BLaER1 treated with 17β-estradiol and CSF1 and Interleukin-3, amounts not matched to agents 10 nM and 100 nM (cell line): ENCODE data around the gene TNS4.
"Not testable (repeated sequence)": the region's sequence is repeated elsewhere in the genome, so short reads cannot be mapped to it uniquely, and the experiment has no call there.

ENCODE experiments used
- H3K27ac ChIP-seq, 11 experiments: shearing (Covaris generic); formaldehyde crosslinking; 2 replicates each; pipeline ENCODE4 v1.8.1; 2022
- H3K27me3 ChIP-seq, 11 experiments: shearing (Covaris generic); formaldehyde crosslinking; 2 replicates each; pipeline ENCODE4 v1.8.1; 2022
- H3K36me3 ChIP-seq, 11 experiments: shearing (Covaris generic); formaldehyde crosslinking; 2 replicates each; pipeline ENCODE4 v1.8.1; 2022
- H3K4me1 ChIP-seq, 10 experiments: shearing (Covaris generic); formaldehyde crosslinking; 2 replicates each; pipeline ENCODE4 v1.8.1; 2022
- H3K4me2 ChIP-seq, 11 experiments: shearing (Covaris generic); formaldehyde crosslinking; 2 replicates each; pipeline ENCODE4 v1.8.1; 2022
- H3K4me3 ChIP-seq, 10 experiments: shearing (Covaris generic); formaldehyde crosslinking; 2 replicates each; pipeline ENCODE4 v1.8.1; 2022
- H3K9ac ChIP-seq, 11 experiments: shearing (Covaris generic); formaldehyde crosslinking; 2 replicates each; pipeline ENCODE4 v1.8.1; 2022
- H3K9me3 ChIP-seq, 11 experiments: shearing (Covaris generic); formaldehyde crosslinking; replicated peaks in 1 of 11; 2 replicates each; pipeline ENCODE4 v1.8.1; 2022
- H4K20me1 ChIP-seq, 11 experiments: shearing (Covaris generic); formaldehyde crosslinking; 2 replicates each; pipeline ENCODE4 v1.8.1; 2022
- Cebpa-rat ChIP-seq, 11 experiments: shearing (Covaris generic); IDR thresholded peaks; 2 replicates each; pipeline ENCODE4 v1.8.1; 2022

Gene TNS4, protein sequence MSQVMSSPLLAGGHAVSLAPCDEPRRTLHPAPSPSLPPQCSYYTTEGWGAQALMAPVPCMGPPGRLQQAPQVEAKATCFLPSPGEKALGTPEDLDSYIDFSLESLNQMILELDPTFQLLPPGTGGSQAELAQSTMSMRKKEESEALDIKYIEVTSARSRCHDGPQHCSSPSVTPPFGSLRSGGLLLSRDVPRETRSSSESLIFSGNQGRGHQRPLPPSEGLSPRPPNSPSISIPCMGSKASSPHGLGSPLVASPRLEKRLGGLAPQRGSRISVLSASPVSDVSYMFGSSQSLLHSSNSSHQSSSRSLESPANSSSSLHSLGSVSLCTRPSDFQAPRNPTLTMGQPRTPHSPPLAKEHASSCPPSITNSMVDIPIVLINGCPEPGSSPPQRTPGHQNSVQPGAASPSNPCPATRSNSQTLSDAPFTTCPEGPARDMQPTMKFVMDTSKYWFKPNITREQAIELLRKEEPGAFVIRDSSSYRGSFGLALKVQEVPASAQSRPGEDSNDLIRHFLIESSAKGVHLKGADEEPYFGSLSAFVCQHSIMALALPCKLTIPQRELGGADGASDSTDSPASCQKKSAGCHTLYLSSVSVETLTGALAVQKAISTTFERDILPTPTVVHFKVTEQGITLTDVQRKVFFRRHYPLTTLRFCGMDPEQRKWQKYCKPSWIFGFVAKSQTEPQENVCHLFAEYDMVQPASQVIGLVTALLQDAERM

DNA sequence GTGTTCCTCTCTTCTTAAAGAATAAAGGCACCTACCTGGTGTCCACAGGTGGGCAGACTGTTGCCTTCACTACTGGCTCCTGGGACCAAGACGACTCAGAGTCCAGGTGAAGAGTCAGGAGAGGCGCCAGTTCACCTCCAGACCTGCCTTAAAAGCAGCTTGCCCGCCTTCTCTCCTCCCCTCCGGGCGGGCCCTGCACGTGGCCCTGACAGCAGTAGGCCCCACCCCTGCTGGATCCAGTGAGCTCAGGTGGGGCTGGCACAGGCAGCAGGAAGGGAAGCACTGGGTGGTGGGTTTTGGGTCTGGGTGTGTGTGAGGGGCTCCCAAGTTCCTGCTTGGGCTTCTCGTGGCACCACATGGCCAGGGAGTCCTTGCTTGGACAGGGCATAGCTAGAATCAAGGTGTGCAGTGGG is at the start of gene TNS4:
Gene TNS4 (minus strand): TSS at position 125 of the 413 bp plus-strand sequence. CDS start 5,198 bp downstream, outside the sequence.
- H3K4me1 ChIP-seq: peaks cover 6 to 58% (median 41%) of the 10 kb centered on the region in 10 experiments; a peak in 19 of 20 replicates
- no peak within 1 kb of the TSS for H3K4me3 ChIP-seq
- peak within 1 kb of the TSS in 9 of 11 experiments; percentile 14 to 73 (median 53); a peak in 14 of 22 replicates for H3K4me2 ChIP-seq
- no peak for TF ChIP-seq Cebpa-rat (IDR thresholded peaks at IDR 0.05)
- no peak within 1 kb of the TSS for H3K9ac ChIP-seq
- no peaks in the 10 kb centered on the region for H4K20me1 ChIP-seq
- H3K9me3 ChIP-seq: no peaks in the 10 kb centered on the region
- peak within 1 kb of the TSS in 1 of 11 experiments; percentile 33; a peak in 1 of 22 replicates for H3K27ac ChIP-seq
- peaks cover 0 to 17% (median 7%) of the 10 kb centered on the region in 11 experiments; a peak in 13 of 22 replicates for H3K27me3 ChIP-seq
- H3K36me3 ChIP-seq: no peaks in the 10 kb centered on the region

DNA sequence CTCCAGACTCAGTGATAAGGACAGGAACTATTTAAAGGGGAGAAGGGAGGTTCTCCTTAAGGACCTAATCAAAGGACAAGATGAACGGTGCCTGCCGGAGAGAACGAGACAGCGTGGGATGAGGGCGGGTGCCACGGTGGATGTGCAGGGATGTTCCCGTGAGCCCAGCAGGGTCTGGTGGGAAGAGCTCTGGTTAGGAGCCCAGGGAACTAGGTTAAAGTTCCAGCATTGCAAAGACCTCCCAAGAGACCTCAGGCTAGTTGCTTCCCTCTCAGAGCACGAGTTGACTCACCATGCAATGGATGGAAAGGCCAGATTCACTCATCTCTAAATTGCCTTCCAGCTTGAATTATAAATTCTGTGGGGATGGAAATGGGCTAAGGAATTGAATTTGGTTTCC is 49.2 kb upstream of the TNS4 start:
- no peaks in the 10 kb centered on the region for H3K9me3 ChIP-seq
- H3K36me3 ChIP-seq: no peaks in the 10 kb centered on the region
- peak in 1 of 11 experiments; percentile 62; a peak in 1 of 22 replicates for TF ChIP-seq Cebpa-rat (IDR thresholded peaks at IDR 0.05)
- peaks cover 87 to 97% (median 95%) of the 10 kb centered on the region in 10 experiments for H3K4me1 ChIP-seq
- H3K4me2 ChIP-seq: peak overlapping the region; percentile 89 to 99 (median 95)
- H3K27me3 ChIP-seq: no peaks in the 10 kb centered on the region
- H3K4me3 ChIP-seq: no peak overlapping the region
- peak overlapping the region in 5 of 11 experiments; percentile 9 to 83 (median 69); a peak in 7 of 22 replicates for H3K9ac ChIP-seq
- peak overlapping the region in 8 of 11 experiments; percentile 44 to 99 (median 96); a peak in 13 of 22 replicates for H3K27ac ChIP-seq
- no peaks in the 10 kb centered on the region for H4K20me1 ChIP-seq

DNA sequence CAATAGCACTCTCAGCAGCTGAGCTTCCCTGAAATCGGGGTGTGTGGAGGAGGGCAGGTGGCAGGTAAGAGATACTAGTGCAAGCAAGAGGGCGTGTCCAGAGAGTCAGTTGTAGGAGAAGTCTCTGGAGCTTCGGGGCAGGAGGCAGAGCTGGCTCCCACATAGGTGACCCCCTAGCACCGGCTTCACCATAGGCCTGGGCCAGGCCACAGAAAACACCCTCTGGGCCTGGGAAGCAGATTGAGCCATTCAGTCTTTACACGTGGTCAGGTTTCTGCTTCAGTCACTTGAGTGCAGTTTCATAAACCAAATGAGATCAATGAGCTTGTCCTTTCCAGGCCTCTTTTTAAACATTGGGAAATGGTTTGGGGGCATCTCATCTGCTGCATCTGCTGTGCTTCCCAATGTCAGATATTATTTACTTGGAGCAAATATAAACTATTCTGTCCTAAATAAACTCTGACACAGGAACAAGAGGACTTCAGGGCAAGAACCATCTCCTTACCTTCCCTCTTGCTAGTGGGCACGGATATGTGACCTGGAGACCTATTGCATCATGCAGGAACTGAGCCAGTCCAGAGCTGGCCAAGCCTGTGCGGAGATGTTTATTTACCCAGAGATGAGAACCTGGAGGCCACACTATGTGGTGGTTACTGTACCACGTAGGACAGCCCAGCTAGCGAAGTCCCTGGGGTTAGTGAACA is 47.7 kb upstream of the TNS4 start:
- Histone ChIP-seq H3K27me3 (no peaks in the 10 kb centered on the region), H3K4me2 (peak overlapping the region; percentile 89 to 99 (median 95)), H3K9ac (peak overlapping the region in 10 of 11 experiments; percentile 30 to 83 (median 68); a peak in 19 of 22 replicates), H3K4me1 (peaks cover 72 to 92% (median 87%) of the 10 kb centered on the region in 10 experiments), H4K20me1 (no peaks in the 10 kb centered on the region), H3K27ac (peak overlapping the region; percentile 14 to 99 (median 83); a peak in 19 of 22 replicates), H3K36me3 (no peaks in the 10 kb centered on the region), H3K4me3 (peak overlapping the region in 2 of 10 experiments; percentile 5 to 6; a peak in 2 of 20 replicates), H3K9me3 (no peaks in the 10 kb centered on the region)
- TF ChIP-seq Cebpa-rat (IDR thresholded peaks at IDR 0.05): peak in 6 of 11 experiments; percentile 26 to 74 (median 40); a peak in 6 of 22 replicates

DNA sequence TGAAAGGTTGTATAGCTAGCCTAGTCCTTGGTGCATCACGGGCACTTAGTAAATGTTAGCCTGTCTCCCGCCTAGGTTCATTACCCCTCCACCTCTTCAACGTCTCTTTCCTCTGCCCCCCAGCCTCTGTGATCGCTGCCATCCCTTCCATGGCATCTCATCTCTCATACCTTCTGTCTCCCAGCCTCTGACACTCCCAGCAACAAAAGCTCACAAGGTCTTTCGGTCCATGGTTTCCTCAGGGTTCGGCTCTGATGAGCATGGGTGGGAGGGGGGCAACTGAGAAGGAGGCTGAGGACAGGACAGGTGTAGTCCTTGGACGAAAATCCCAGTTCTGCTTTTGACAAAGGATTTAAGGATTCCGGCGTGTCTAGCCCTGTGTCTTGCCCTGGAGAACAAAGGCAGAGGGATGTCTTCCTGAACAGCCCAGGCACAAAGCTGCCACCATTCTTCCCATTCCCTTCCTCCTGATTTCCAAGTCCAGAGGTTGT is 47.1 kb upstream of the TNS4 start:
- no peaks in the 10 kb centered on the region for H3K27me3 ChIP-seq
- peak overlapping the region in 9 of 11 experiments; percentile 30 to 83 (median 69); a peak in 16 of 22 replicates for H3K9ac ChIP-seq
- H4K20me1 ChIP-seq: no peaks in the 10 kb centered on the region
- peak overlapping the region; percentile 89 to 99 (median 95) for H3K4me2 ChIP-seq
- peaks cover 71 to 92% (median 87%) of the 10 kb centered on the region in 10 experiments for H3K4me1 ChIP-seq
- peak overlapping the region; percentile 13 to 99 (median 83); a peak in 18 of 22 replicates for H3K27ac ChIP-seq
- H3K36me3 ChIP-seq: no peaks in the 10 kb centered on the region
- H3K9me3 ChIP-seq: no peaks in the 10 kb centered on the region
- H3K4me3 ChIP-seq: peak overlapping the region in 1 of 10 experiments; percentile 5; a peak in 1 of 20 replicates
- TF ChIP-seq Cebpa-rat (IDR thresholded peaks at IDR 0.05): no peak

DNA sequence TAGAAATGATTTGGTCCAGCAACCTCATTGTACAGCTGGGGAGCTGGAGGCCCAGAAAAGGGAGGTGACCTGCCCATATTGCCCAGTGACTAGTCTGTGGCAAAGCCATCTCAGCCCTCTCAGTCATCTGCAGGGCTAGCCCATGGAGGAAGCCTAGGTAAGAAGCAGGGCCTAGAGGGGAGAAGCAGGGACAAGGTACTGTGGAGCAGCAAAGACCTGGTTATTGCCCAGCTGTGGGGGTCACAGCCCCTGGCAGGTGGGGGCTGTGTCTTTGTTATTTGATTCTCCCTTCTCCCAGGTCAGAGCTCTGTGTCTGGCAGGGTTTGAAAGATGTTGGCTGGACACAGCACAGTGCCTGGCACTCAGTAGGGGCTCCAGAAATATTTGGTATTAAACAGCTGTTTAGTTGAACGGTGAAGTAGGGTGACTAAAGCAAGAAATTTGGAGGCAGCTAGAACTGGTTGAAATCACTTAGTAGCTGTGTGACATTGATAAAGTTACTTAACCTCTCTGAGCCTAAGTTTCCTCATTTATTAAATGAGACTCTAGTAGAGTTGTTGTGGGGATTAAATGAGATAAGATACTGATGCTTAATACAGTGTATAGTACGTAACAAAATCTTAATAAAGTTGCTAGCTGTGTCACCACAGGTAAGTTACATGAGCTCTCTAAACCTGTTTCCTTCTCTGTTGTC is 46.5 kb upstream of the TNS4 start:
- Histone ChIP-seq H3K9ac (peak overlapping the region in 10 of 11 experiments; percentile 17 to 83 (median 68); a peak in 18 of 22 replicates), H3K4me1 (peaks cover 71 to 92% (median 87%) of the 10 kb centered on the region in 10 experiments), H4K20me1 (no peaks in the 10 kb centered on the region), H3K36me3 (no peaks in the 10 kb centered on the region), H3K27me3 (no peaks in the 10 kb centered on the region), H3K4me2 (peak overlapping the region; percentile 89 to 99 (median 95)), H3K4me3 (peak overlapping the region in 1 of 10 experiments; percentile 1; a peak in 2 of 20 replicates), H3K9me3 (no peaks in the 10 kb centered on the region), H3K27ac (peak overlapping the region in 10 of 11 experiments; percentile 37 to 99 (median 89); a peak in 19 of 22 replicates)
- TF ChIP-seq Cebpa-rat (IDR thresholded peaks at IDR 0.05): no peak

DNA sequence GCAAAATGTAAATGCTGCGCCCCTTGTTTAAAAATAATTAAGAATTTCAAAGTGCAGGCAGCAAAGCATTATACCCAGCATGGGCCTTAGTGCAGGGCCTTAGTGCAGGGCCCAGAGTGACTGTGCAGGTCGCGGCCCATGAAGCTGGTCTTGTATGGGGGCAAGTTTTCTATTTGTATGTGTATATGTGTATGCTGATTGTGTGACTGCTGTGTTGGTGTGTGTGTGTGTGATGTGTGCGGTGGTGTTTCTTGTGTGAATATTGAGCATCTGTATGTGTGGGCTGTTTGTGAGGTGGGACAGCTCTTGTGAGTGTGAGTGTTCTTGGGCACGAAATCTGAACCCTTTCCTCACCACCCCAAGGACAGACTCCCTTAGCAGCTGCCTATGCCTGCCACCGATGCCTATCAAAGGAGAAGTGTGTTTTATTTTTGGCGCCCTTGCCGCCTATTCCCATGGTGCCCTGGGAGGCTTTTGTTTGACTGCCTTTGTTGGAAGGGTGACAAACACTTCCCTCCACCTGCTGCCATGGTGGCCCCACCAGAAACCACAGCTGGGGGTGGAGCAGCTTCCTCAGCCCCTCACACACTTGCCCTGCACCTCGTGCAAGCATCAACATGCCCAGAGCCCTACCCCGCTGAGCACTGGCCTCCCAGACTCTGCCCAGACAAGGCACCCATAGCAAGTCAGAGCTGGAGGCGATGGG is 45.8 kb upstream of the TNS4 start:
- peak overlapping the region in 1 of 10 experiments; percentile 1; a peak in 2 of 20 replicates for H3K4me3 ChIP-seq
- H3K9me3 ChIP-seq: no peaks in the 10 kb centered on the region
- H3K27me3 ChIP-seq: no peaks in the 10 kb centered on the region
- H3K36me3 ChIP-seq: no peaks in the 10 kb centered on the region
- H4K20me1 ChIP-seq: no peaks in the 10 kb centered on the region
- H3K4me2 ChIP-seq: peak overlapping the region; percentile 62 to 99 (median 95)
- no peak for TF ChIP-seq Cebpa-rat (IDR thresholded peaks at IDR 0.05)
- H3K9ac ChIP-seq: peak overlapping the region in 10 of 11 experiments; percentile 17 to 83 (median 68); a peak in 18 of 22 replicates
- peak overlapping the region in 10 of 11 experiments; percentile 37 to 99 (median 89); a peak in 19 of 22 replicates for H3K27ac ChIP-seq
- H3K4me1 ChIP-seq: peaks cover 71 to 92% (median 87%) of the 10 kb centered on the region in 10 experiments

DNA sequence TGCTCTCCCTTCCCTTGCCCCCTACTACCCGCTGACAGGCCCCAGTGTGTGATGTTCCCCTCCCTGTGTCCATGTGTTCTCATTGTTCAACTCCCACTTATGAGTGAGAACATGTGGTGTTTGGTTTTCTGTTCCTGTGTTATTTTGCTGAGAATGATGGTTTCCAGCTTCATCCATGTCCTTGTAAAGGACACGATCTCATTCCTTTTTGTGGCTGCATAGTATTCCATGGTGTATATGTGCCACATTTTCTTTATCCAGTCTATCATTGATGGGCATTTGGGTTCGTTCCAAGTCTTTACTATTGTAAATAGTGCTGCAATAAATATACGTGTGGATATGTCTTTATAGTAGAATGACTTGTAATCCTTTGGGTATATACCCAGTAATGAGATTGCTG is 45.1 kb upstream of the TNS4 start:
- H3K4me3 ChIP-seq, H4K20me1 ChIP-seq, H3K9me3 ChIP-seq, H3K36me3 ChIP-seq, H3K27me3 ChIP-seq: not testable (repeated sequence)
- peak overlapping the region in 7 of 11 experiments; percentile 89 to 99 (median 98); a peak in 9 of 22 replicates for H3K4me2 ChIP-seq
- peaks cover 71 to 92% (median 87%) of the 10 kb centered on the region in 10 experiments for H3K4me1 ChIP-seq
- peak overlapping the region in 6 of 11 experiments; percentile 79 to 99 (median 96); a peak in 9 of 22 replicates for H3K27ac ChIP-seq
- H3K9ac ChIP-seq: peak overlapping the region in 3 of 11 experiments; percentile 66 to 78 (median 74); a peak in 3 of 22 replicates
